ENCODE results near the gene SBK2.

Gene SBK2

GRCh38 chr19:55546822-55547614 is 10.1 kb upstream of the SBK2 start:
- Mint-ChIP-seq H3K4me1 (ENCODE audit: low read depth) (no peaks in the 10 kb centered on the region), H3K4me3 (no peak overlapping the region), H3K36me3 (ENCODE audit: low read depth) (no peaks in the 10 kb centered on the region), H3K9me3 (no peaks in the 10 kb centered on the region), H3K27ac (no peak overlapping the region), H3K27me3 (ENCODE audit: low read depth) (peaks cover 5% of the 10 kb centered on the region)
- no peak for DNase-seq (ENCODE audit: low spot score)

GRCh38 chr19:55546011-55546410 is 9.1 kb upstream of the SBK2 start:
- Mint-ChIP-seq H3K36me3 (ENCODE audit: low read depth) (no peaks in the 10 kb centered on the region), H3K9me3 (no peaks in the 10 kb centered on the region), H3K27me3 (ENCODE audit: low read depth) (peaks cover 5% of the 10 kb centered on the region), H3K27ac (no peak overlapping the region), H3K4me1 (ENCODE audit: low read depth) (no peaks in the 10 kb centered on the region), H3K4me3 (no peak overlapping the region)
- no peak for DNase-seq (ENCODE audit: low spot score)

DNA sequence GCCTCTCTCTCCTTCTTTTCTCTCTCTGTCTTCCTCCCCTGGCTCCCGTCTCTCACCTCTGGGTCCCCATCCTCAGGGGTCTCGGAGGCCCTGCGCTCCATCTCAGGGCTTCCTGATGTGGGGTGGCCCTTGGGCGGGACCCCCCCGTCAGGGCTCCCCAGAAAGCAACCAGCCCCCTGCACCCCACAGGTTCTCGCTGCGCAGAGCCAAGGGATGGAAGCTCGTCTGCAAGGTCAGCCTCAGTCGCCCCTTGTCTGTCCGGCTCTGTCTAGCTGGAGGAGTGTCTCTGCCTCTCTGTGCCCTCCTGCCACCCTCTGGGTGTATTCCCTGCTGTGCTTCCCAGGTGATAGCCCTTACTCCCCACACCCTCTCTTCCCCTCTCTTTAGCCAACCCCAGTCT is 8.5 kb upstream of the SBK2 start, which contains the start of gene SBK3:
TSS of gene SBK3 (minus strand) at position 101 of the 400 bp plus-strand sequence. CDS start at position 101, 0 bp downstream.
- no peak for DNase-seq (ENCODE audit: low spot score)
- Mint-ChIP-seq H3K36me3 (ENCODE audit: low read depth) (no peaks in the 10 kb centered on the region), H3K4me3 (no peak within 1 kb of the TSS), H3K9me3 (no peaks in the 10 kb centered on the region), H3K27me3 (ENCODE audit: low read depth) (peaks cover 5% of the 10 kb centered on the region), H3K4me1 (ENCODE audit: low read depth) (no peaks in the 10 kb centered on the region), H3K27ac (no peak within 1 kb of the TSS)

DNA sequence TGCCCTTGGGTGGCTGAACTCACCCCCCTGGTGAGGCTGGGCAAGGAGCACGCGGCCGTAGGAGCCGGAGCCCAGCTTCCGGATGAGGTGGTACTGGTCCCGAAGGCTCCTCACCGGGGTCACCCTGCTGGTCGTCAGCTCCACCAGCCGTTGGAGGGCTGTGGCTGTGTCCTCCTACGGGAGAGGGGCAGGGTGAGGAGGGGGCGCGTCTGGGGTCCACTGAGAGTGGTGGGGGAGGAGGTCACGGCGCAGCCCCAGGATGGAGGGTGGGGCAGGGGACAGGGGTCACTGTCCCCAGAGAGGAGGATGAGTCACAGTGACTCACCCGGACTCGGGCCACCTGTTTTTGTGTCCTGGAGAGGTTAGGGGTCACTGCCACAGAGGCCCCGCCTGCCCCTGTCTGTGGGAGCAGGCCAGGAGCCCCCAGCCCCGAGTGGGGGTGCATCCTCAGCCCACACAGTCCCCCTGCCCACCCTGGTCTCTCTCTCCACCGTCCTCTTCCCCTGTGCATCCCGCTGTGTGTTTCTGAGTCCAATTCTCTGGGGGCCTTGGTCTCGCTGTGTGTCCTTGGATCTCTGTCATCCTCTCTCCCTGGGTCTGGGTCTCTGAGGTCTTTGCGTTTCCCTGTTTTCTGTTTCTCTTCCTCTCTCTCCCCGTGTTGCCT is 8.0 kb upstream of the SBK2 start:
- no peak overlapping the region for H3K27ac Mint-ChIP-seq
- DNase-seq (ENCODE audit: low spot score), result no peak
- no peak overlapping the region for H3K4me3 Mint-ChIP-seq
- no peaks in the 10 kb centered on the region for H3K4me1 Mint-ChIP-seq (ENCODE audit: low read depth)
- peaks cover 5% of the 10 kb centered on the region for H3K27me3 Mint-ChIP-seq (ENCODE audit: low read depth)
- no peaks in the 10 kb centered on the region for H3K9me3 Mint-ChIP-seq
- H3K36me3 Mint-ChIP-seq (ENCODE audit: low read depth), result no peaks in the 10 kb centered on the region

GRCh38 chr19:55544014-55544413 is 7.1 kb upstream of the SBK2 start:
- H3K27me3 Mint-ChIP-seq (ENCODE audit: low read depth), result peaks cover 5% of the 10 kb centered on the region
- no peak overlapping the region for H3K27ac Mint-ChIP-seq
- H3K4me3 Mint-ChIP-seq, result no peak overlapping the region

DNA sequence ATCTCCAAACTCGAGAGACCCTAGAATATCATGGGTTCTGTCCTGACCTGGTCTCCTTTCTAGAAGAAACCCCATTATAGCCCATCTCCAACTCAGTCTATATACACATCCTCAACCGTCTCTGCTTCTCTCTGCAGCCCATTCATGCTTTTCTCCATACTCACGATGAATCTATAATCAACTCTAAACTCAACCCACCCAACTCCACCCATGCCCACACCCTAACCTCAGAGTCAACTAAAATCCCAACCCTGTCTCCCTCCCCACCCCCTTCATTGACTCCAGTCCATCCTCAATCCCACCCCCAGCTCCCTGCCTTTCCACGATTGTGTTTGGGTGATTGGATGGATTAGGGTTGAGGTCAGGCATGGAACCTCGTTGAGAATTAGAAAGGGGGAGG is 6.6 kb upstream of the SBK2 start:
- H3K36me3 Mint-ChIP-seq (ENCODE audit: low read depth), result no peaks in the 10 kb centered on the region
- H3K27me3 Mint-ChIP-seq (ENCODE audit: low read depth), result peaks cover 5% of the 10 kb centered on the region
- no peak for DNase-seq (ENCODE audit: low spot score)
- H3K27ac Mint-ChIP-seq, result no peak overlapping the region
- no peaks in the 10 kb centered on the region for H3K9me3 Mint-ChIP-seq
- no peaks in the 10 kb centered on the region for H3K4me1 Mint-ChIP-seq (ENCODE audit: low read depth)
- H3K4me3 Mint-ChIP-seq, result no peak overlapping the region

More at GRCh38 chr19:55544014-55544413, 7.1 kb upstream of the SBK2 start:
- DNase-seq (ENCODE audit: low spot score), result no peak
- H3K4me1 Mint-ChIP-seq (ENCODE audit: low read depth), result no peaks in the 10 kb centered on the region
- H3K36me3 Mint-ChIP-seq (ENCODE audit: low read depth), result no peaks in the 10 kb centered on the region
- no peaks in the 10 kb centered on the region for H3K9me3 Mint-ChIP-seq

- no peak for DNase-seq (ENCODE audit: low spot score)
- Mint-ChIP-seq H3K36me3 (ENCODE audit: low read depth) (no peaks in the 10 kb centered on the region), H3K4me3 (no peak overlapping the region), H3K27me3 (ENCODE audit: low read depth) (peaks cover 1% of the 10 kb centered on the region), H3K27ac (no peak overlapping the region), H3K9me3 (no peaks in the 10 kb centered on the region), H3K4me1 (ENCODE audit: low read depth) (no peaks in the 10 kb centered on the region)
Observed at GRCh38 chr19:55542292-55542855, 5.4 kb upstream of the SBK2 start.

GRCh38 chr19:55541091-55541490 is 4.2 kb upstream of the SBK2 start:
- no peak overlapping the region for H3K27ac Mint-ChIP-seq
- DNase-seq (ENCODE audit: low spot score), result no peak
- no peak overlapping the region for H3K4me3 Mint-ChIP-seq
- no peaks in the 10 kb centered on the region for H3K9me3 Mint-ChIP-seq
- no peaks in the 10 kb centered on the region for H3K36me3 Mint-ChIP-seq (ENCODE audit: low read depth)
- no peaks in the 10 kb centered on the region for H3K4me1 Mint-ChIP-seq (ENCODE audit: low read depth)
- H3K27me3 Mint-ChIP-seq (ENCODE audit: low read depth), result no peaks in the 10 kb centered on the region

- no peak overlapping the region for H3K4me3 Mint-ChIP-seq
- H3K27me3 Mint-ChIP-seq (ENCODE audit: low read depth), result no peaks in the 10 kb centered on the region
- no peaks in the 10 kb centered on the region for H3K36me3 Mint-ChIP-seq (ENCODE audit: low read depth)
- no peak for DNase-seq (ENCODE audit: low spot score)
- no peaks in the 10 kb centered on the region for H3K9me3 Mint-ChIP-seq
- H3K27ac Mint-ChIP-seq, result no peak overlapping the region
- H3K4me1 Mint-ChIP-seq (ENCODE audit: low read depth), result no peaks in the 10 kb centered on the region
Observed at GRCh38 chr19:55540619-55541018, 3.7 kb upstream of the SBK2 start.

GRCh38 chr19:55539090-55539984 is 2.4 kb upstream of the SBK2 start:
- Mint-ChIP-seq H3K36me3 (ENCODE audit: low read depth) (no peaks in the 10 kb centered on the region), H3K27me3 (ENCODE audit: low read depth) (no peaks in the 10 kb centered on the region), H3K4me3 (no peak overlapping the region), H3K9me3 (no peaks in the 10 kb centered on the region), H3K27ac (no peak overlapping the region), H3K4me1 (ENCODE audit: low read depth) (no peaks in the 10 kb centered on the region)
- DNase-seq (ENCODE audit: low spot score), result no peak

DNA sequence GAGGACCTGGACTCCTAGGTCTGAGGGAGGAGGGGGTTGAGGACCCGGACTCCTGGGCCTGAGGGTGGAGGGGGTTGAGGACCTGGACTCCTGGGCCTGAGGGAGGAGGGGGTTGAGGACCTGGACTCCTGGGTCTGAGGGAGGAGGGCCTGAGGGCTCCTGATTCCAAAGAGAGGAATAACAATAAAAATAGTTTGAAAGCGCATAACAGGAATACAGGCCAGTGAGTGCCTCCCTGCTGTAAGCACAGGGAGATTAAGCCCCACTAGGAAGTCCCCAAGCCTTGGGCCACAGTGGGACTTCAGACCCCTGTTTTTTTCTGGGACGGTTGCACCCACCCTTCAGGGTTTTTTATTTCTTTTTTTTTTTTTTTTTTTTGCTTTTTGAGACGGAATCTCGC is 1.2 kb upstream of the SBK2 start:
- no peak overlapping the region for H3K27ac Mint-ChIP-seq
- no peaks in the 10 kb centered on the region for H3K4me1 Mint-ChIP-seq (ENCODE audit: low read depth)
- no peak for DNase-seq (ENCODE audit: low spot score)
- H3K4me3 Mint-ChIP-seq, result no peak overlapping the region
- no peaks in the 10 kb centered on the region for H3K9me3 Mint-ChIP-seq
- H3K36me3 Mint-ChIP-seq (ENCODE audit: low read depth), result no peaks in the 10 kb centered on the region
- H3K27me3 Mint-ChIP-seq (ENCODE audit: low read depth), result no peaks in the 10 kb centered on the region

GRCh38 chr19:55537741-55538111 is 793 bp upstream of the SBK2 start:
- no peaks in the 10 kb centered on the region for H3K36me3 Mint-ChIP-seq (ENCODE audit: low read depth)
- no peak for DNase-seq (ENCODE audit: low spot score)
- H3K4me1 Mint-ChIP-seq (ENCODE audit: low read depth), result no peaks in the 10 kb centered on the region
- H3K27me3 Mint-ChIP-seq (ENCODE audit: low read depth), result no peaks in the 10 kb centered on the region
- H3K9me3 Mint-ChIP-seq, result no peaks in the 10 kb centered on the region
- no peak overlapping the region for H3K27ac Mint-ChIP-seq
- H3K4me3 Mint-ChIP-seq, result no peak overlapping the region

GRCh38 chr19:55536366-55536765 is 567 bp downstream of the SBK2 start:
- H3K9me3 Mint-ChIP-seq, result no peaks in the 10 kb centered on the region
- H3K4me1 Mint-ChIP-seq (ENCODE audit: low read depth), result no peaks in the 10 kb centered on the region
- H3K36me3 Mint-ChIP-seq (ENCODE audit: low read depth), result no peaks in the 10 kb centered on the region
- no peak for DNase-seq (ENCODE audit: low spot score)
- no peaks in the 10 kb centered on the region for H3K27me3 Mint-ChIP-seq (ENCODE audit: low read depth)
- H3K4me3 Mint-ChIP-seq, result no peak overlapping the region
- no peak overlapping the region for H3K27ac Mint-ChIP-seq

GRCh38 chr19:55535965-55536350 is 975 bp downstream of the SBK2 start:
- H3K27ac Mint-ChIP-seq, result no peak overlapping the region
- no peaks in the 10 kb centered on the region for H3K36me3 Mint-ChIP-seq (ENCODE audit: low read depth)

More at GRCh38 chr19:55535965-55536350, 975 bp downstream of the SBK2 start:
- Mint-ChIP-seq H3K9me3 (no peaks in the 10 kb centered on the region), H3K4me3 (no peak overlapping the region), H3K4me1 (ENCODE audit: low read depth) (no peaks in the 10 kb centered on the region), H3K27me3 (ENCODE audit: low read depth) (no peaks in the 10 kb centered on the region)
- DNase-seq (ENCODE audit: low spot score), result no peak

Data from T-helper 2 cell treated with Interferon-gamma antibody and Interleukin-4, amounts not matched to agents 5 μg/mL and 100 μg/mL, for 36 hours (primary cell).